ENCODE data around the gene RTN4RL1.
A peak's percentile ranks its signal among the peaks of the same experiment; 100 is the strongest.

Gene RTN4RL1

DNA sequence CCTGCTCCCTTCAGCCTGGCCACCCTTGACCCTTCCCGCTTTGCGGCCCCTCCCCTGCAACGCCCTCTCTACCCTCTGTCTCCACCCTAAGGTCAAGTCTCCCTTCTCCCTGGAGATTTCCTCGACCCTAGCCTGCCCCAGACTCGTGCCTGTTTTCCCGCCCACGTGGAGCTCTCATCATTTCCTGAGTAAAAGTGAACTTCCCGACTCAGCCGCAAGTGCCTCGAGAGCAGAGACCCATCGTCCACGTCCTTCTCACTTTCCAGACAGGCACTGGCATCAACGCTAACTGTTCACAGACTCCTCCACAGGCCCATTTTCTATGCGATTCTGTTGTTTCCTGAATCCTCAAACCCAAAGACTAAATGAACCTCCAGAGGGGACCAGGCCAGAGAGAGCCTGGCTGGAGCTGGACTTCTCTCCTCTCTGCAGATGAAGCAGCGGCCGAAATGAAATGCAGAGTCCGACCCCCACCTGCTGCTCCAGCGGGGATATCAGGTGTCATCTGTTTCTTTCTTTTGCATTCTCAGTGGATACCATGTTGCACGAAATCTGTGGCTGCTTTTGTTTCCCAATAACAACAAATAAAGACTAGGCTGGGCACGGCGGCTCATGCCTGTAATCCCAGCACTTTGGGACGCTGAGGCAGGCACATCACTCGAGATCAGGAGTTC is 52.5 kb downstream of the RTN4RL1 start:
- peak; percentile 54 for DNase-seq

DNA sequence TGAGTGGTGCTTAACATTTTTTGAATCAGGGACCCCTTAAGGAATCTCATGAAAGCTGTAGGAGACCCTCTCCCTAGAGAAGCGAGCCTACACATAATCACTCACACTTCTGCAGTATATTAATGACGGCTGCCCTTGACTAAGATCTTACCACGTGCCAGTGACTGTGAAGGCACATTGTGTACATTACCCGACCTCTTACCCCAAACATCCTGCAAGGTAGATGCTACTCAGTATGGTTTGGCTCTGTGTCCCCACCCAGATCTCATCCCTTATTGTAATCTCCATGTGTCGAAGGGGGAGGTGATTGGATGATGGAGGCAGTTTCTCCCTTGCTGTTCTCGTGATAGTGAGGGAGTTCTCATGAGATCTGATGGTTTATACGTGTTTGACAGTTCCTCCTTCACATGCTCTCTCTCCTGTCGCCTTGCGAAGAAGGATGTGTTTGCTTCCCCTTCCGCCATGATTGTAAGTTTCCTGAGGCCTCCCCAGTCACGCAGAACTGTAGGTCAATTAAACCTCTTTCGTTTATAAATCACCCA is 54.2 kb downstream of the RTN4RL1 start:
- no peak for DNase-seq

DNA sequence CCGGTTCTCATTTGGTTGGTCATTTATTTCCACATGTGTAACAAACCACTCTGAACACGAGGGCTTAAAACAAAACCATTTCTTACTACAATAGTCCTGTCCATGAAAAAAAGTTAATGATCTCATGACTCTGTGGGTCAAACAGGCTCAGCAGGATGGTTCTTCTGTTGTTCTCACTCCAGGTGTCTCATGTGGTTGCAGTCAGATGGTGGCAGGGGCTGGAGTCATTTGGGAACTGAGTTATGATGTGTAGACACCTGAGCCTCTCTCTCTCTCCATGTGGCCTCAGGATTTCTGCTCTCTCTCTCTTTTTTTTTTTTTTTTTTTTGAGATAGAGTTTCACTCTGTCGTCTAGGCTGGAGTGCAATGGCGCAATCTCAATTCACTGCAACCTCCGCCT is 55.4 kb downstream of the RTN4RL1 start:
- no peak for DNase-seq

DNA sequence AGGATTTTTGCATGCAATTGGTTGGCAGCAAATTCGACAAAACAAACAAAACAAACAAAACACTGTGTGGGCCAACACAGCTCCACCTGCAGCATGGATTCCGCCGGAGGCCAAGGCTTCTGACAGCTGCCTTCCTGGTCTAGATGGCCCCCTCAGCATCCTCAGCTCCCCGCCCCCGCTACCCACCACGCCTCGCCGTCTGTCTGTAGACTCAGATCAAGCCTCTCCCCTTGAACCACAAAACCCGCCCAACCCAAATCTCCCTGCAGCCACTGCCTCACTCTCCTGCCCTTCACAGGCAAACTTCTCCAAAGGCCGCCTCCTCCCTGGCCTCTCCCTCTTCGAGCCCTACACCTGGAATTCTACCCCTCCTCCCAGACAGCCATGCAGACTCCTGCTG is 57.9 kb downstream of the RTN4RL1 start:
- peak; percentile 86 for DNase-seq

DNA sequence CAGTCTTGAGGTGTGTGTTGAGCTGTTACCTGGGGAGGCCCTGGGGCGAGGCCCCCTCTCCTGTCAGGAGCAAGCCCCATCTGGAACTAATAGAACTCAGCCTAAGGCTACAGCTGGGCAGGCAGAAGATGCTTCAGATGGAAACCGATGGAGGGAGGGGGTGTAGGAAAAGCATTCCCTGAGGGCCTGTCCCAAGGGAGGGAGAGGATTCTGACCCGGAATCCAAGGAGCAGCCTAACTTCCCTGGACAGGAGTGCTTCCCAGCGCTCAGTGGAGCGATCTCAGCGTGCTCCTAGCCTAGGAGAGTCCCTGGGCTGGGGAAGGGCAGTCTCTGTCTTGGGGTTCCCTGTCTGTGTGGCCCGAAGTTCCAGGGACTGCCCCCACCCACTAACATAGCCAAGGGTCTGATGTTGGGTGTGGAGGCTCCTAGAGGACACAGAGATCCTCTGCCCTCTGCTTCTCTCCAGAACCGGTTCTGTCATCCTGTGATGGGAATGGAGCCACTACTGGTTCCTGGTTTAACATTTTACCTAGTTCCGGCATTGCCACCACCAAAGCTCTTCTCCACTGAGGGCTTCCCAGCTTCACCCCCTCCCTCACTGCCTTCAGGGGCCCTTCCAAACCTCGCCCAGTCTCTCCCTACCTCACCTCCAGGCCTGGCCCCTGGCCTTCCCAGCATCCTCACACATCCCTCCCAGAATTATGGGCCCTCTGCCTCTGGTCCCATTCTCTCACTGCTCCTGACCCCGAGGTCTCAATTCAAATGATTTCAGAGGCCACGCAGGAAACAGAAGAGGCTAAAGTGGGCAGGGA is 58.7 kb downstream of the RTN4RL1 start:
- DNase-seq: no peak

GRCh38 chr17:1965556-1966273 is 59.4 kb downstream of the RTN4RL1 start:
- no peak for DNase-seq

GRCh38 chr17:1963250-1963649 is 61.9 kb downstream of the RTN4RL1 start:
- DNase-seq: no peak

GRCh38 chr17:1961189-1961588 is 63.9 kb downstream of the RTN4RL1 start:
- peak; percentile 96 for DNase-seq

DNA sequence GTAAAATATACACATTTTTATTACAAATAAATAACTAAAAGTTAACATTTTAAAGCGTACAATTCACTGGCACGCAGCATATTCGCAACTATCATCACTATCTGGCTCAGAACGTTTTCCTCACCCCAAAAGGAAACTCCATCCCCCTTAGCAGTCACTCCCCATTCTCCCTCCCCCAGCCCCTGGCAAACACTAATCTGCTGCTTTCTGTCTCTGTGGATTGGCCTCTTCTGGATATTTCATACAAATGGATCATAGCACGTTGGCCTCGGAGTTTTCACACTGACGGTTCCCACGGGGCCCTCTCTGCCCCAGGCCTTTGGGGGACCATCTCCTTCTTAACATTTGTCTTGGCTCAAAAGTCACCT is 64.6 kb downstream of the RTN4RL1 start:
- no peak for DNase-seq

GRCh38 chr17:1959871-1960544 is 65.1 kb downstream of the RTN4RL1 start:
- DNase-seq: no peak

GRCh38 chr17:1958134-1958881 is 66.8 kb downstream of the RTN4RL1 start:
- no peak for DNase-seq

DNA sequence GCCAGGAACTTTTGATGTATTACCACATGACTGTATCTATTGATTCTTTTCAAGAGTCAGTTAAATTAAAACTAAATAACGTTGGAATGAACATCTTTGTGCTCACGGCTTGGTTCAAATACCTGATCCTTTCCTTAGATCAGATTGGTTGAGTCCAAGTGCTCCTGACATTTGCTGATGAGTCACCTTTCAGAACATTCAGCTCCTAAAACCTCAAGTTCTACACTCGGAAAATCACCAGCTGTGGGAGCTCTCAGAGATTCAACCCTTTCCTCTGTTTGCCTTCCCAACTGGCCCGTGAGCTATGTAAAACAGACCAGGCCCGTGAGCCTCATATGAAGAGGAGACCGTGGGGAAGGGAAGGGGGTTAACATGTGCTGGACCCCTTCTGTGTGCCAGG is 68.1 kb downstream of the RTN4RL1 start:
- no peak for DNase-seq

DNA sequence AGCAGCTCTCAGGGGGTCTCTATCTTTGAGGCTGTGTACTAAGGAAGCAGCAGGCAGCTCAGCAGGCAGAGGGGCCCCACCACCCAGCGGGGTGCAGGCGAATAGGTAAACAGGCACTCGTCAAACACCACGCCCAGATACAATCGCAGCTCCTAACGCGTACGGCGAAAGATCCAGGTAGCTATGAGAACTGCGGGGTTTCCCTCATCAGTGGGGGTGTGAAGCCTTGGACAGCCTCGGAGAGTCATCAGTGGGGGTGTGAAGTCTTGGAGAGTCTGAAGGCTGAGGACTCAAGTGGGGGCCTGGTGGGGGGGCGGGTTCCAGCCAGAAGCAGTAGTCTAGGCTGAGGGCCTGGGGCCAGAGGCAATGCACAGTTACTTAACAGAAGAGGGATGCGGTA is 69.0 kb downstream of the RTN4RL1 start:
- peak; percentile 75 for DNase-seq

GRCh38 chr17:1953831-1954230 is 71.3 kb downstream of the RTN4RL1 start:
- no peak for DNase-seq

DNA sequence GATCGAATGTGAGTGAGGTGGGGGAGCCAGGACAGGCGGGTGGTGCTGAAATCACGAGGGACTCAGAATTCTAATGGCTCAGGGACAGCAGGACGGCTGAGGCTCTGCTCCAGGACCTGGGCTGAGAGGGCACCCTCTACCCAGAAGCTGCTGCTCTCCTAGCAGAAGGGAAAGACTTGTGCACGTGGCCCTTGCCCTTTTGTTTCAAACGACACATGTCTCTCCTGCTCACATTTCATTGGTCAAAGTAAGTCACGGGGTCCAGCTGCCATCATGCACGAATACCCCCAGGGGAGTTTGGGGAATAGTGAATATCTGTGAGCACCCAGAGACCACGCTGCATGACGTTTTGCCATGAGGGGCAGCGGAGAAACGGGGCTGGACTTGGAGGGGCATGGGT is 73.2 kb downstream of the RTN4RL1 start:
- DNase-seq: no peak

DNA sequence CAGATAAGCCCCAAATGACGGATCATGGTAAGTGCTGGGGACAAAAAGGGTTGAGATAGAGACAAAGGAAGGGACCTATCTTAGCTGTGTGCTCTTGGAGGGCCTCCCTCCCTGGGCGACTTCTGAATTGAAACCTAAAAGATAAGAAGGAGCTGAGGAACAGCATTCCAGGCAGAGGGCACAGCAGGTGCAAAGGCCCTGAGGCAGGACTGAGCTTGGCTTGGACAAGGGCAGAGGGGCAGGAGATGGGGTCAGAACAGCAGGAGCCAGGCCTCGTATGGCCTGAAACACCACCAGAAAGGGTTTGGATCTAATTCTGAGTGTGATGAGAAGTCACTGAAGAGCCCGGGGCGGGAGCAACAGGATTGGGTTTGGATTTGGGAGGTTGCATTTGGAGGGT is 75.4 kb downstream of the RTN4RL1 start:
- no peak for DNase-seq

DNA sequence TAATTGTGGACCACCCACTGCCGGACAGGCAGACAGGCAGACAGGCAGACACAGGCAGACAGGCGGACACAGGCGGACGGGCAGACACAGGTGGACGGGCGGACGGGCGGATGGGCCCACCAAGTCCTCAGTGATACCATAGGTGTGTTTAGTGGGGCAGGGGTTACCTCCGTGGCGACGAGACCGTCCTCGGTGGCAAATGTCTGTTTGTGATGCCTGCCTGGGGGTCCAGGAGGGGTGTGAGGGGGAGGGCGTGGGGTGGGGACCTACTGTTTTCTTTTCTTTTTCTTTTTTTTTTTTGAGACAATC is 76.7 kb downstream of the RTN4RL1 start:
- no peak for DNase-seq

- DNase-seq: no peak
Observed at GRCh38 chr17:1947743-1948516, 77.2 kb downstream of the RTN4RL1 start.

GRCh38 chr17:1947229-1947742 is 77.8 kb downstream of the RTN4RL1 start:
- DNase-seq: no peak

DNA sequence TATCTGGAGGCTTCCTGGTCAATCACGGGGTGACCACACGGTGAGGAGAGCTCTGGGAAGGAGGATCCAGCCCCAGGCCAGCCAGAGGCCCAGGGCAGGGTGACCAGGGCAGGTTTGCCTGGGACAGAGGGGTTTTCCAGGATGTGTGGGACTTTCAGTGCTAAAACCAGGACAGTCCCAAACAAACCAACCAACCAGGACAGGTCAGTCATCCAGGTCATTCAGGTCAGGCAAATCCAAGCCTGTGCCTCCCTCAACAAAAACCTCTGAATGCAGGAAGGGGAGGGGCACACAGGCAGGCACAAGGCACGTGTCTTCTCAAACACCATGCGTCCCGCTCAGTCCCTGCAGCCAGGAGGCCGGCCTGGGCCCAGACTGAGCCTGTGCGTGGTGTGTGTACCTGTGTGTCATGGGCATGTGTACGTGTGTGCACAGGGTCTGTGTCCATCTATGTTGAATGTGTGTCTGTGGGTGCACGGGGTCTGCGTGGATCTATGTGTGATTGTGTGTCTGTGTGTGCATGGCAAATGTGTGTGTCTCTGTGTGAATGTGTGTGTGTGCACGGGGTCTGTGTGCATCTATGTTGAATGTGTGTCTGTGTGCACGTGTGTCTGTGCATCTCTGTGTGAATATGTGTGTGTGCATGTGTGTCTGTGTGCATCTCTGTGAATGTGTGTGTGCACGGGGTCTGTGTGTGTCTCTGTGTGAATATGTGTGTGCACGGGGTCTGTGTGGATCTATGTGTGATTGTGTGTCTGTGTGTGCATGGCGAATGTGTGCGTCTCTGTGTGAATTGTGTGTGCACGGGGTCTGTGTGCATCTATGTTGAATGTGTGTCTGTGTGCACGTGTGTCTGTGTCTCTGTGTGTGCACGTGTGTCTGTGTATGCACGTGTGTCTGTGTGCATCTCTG is 78.9 kb downstream of the RTN4RL1 start:
- no peak for DNase-seq

Data from NCI-H146 (cell line).